Coronary artery (tissue), 2 donors: ENCODE results near the gene IFT122.

ENCODE experiments used
- DNase-seq: peaks from one replicate; pipeline ENCODE4 v3.0.0-alpha.2; 2017; ENCODE audit warnings: low spot score
- H3K27ac ChIP-seq, 2 donors: fragments of 200-600 bp; sonication (generic); one replicate each; pipeline ENCODE4 v1.5.1; 2016 to 2019
- H3K4me3 ChIP-seq: fragments of 200-600 bp; sonication (generic); 2 replicates; pipeline ENCODE4 v1.5.1; 2016; ENCODE audit warnings: mild to moderate bottlenecking, moderate library complexity
- CTCF ChIP-seq: fragments of 200-600 bp; sonication (generic); IDR thresholded peaks from one replicate; pipeline ENCODE4 v1.5.1; 2019; ENCODE audit warnings: antibody characterized with exemption

The IFT122 gene

GRCh38 chr3:129560269-129560787 lies 120.3 kb downstream of the IFT122 start:
- peak; percentile 91 for DNase-seq
- peak overlapping the region; percentile 42 for H3K4me3 ChIP-seq
- peak overlapping the region; percentile 89 for H3K27ac ChIP-seq
- TF ChIP-seq CTCF = no peak

- peak overlapping the region; percentile 89 for H3K27ac ChIP-seq
- TF ChIP-seq CTCF = no peak
- DNase-seq = peak; percentile 93
- peak overlapping the region; percentile 42 for H3K4me3 ChIP-seq
Observed at GRCh38 chr3:129560911-129561594, 121.0 kb downstream of the IFT122 start.

- no peak overlapping the region for H3K4me3 ChIP-seq
- no peak for TF ChIP-seq CTCF
- no peak for DNase-seq
- peak overlapping the region; percentile 89 for H3K27ac ChIP-seq
Observed at GRCh38 chr3:129561619-129562248, 121.7 kb downstream of the IFT122 start.

GRCh38 chr3:129562803-129563202 lies 122.8 kb downstream of the IFT122 start:
- DNase-seq = no peak
- Histone ChIP-seq H3K4me3 (no peak overlapping the region), H3K27ac (peak overlapping the region in 1 of 2 donors; percentile 89)
- TF ChIP-seq CTCF = no peak

- H3K4me3 ChIP-seq = no peak overlapping the region
- DNase-seq = no peak
- peak overlapping the region in 1 of 2 donors; percentile 89 for H3K27ac ChIP-seq
- TF ChIP-seq CTCF = no peak
Observed at GRCh38 chr3:129563332-129563731, 123.3 kb downstream of the IFT122 start.

- Histone ChIP-seq H3K4me3 (no peak overlapping the region), H3K27ac (peak overlapping the region; percentile 58 to 89)
- DNase-seq = no peak
- no peak for TF ChIP-seq CTCF
Observed at GRCh38 chr3:129563850-129564535, 124.0 kb downstream of the IFT122 start.
